Stimulated activated CD4-positive, alpha-beta T cell treated with anti-CD3 and anti-CD28 coated beads, Interleukin-2, amount 100 ng/mL, for 4 hours (primary cell): ENCODE measurements around the gene RHD.
A peak's percentile ranks its signal among the peaks of the same experiment; 100 is the strongest.
"Not testable (repeated sequence)": the region's sequence is repeated elsewhere in the genome, so short reads cannot be mapped to it uniquely, and the experiment has no call there.

Source experiments
- DNase-seq: peaks from one replicate; pipeline ENCODE4 v3.0.0-alpha.2; 2020; ENCODE audit warnings: low read depth

RHD gene

GRCh38 chr1:25308168-25308567, 35.9 kb downstream of the RHD start:
- DNase-seq = not testable (repeated sequence)

- DNase-seq = not testable (repeated sequence)
Observed at GRCh38 chr1:25309085-25309484, 36.8 kb downstream of the RHD start.

GRCh38 chr1:25309486-25309885, 37.2 kb downstream of the RHD start:
- DNase-seq = not testable (repeated sequence)

DNA sequence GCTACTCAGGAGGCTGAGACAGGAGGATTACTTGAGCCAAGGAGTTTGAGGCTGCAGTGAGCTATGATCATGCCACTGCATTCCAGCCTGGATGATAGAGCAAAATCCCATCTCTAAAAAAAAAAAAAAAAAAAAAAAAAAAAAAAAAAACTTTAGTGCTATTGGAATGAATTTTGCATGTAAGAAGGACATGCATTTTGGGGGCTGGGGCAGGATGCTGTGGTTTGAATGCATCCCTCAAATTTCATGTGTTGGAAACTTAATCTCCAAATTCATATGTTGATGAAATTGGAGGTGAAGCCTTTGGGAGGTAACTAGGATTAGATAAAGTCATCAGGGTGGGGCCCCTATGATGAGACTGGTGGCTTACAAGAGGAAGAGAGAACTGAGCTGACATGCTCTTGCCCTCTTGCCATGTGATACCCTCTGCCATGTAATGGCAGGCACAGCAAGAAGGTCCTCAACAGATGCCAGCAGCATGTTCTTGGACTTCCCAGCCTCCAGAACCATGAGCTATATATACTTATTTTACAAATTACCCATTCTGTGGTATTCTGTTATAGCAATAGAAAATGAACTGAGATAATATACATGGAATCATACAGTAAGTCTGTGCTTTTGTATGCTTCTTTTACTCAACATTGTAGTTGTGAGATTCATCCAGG, 40.6 kb downstream of the RHD start:
- not testable (repeated sequence) for DNase-seq

DNA sequence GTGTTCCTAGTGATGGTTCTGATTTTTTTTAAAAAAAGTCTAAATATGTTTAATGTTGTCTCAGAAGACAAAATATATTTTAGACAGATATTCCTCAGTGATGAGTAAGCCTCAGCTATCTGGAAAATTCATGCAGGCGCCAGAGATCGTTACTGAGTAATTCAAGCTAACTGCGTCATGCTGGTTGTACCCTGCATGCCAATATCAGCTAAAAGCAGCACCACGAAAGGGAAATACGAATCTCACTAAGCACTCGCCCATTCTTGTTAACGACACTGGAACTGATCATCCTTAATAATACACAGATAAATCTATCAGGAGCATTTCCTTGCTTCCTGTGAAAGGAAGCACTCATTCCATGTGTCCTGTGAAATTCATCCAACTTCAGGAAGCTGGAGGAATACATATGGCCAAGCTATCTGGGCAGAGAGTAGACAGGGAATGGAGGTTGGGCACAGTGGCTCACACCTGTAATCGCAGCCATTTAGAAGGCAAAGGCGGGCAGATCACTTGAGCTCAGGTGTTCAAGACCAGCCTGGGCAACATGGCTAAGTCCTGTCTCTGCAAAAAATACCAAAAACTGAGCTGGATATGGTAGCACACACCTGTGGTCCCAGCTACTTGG, 48.1 kb downstream of the RHD start:
- DNase-seq = not testable (repeated sequence)

DNA sequence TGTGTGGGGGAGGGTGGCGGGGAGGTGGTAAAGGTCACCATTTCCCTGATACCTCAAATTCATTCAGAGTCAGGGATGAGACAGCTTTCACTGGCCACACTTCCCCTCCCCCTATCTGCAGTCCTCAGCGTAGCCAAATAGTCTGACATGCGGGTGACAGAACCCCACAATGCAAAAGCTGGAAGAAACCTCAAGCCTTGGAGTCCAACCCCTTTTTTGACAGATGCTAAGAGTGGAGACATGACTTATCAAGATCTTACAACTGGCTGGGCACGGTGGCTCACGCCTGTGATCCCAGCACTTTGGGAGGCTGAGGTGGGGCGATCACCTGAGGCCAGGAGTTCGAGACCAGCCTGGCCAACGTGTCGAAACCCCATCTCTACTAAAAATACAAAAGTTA, 49.8 kb downstream of the RHD start:
- DNase-seq = not testable (repeated sequence)

- DNase-seq = not testable (repeated sequence)
Observed at GRCh38 chr1:25324407-25324806, 52.1 kb downstream of the RHD start.

- DNase-seq = not testable (repeated sequence)
Observed at GRCh38 chr1:25327864-25328790, 55.8 kb downstream of the RHD start.

- not testable (repeated sequence) for DNase-seq
Observed at GRCh38 chr1:25328791-25329185, 56.5 kb downstream of the RHD start.

DNA sequence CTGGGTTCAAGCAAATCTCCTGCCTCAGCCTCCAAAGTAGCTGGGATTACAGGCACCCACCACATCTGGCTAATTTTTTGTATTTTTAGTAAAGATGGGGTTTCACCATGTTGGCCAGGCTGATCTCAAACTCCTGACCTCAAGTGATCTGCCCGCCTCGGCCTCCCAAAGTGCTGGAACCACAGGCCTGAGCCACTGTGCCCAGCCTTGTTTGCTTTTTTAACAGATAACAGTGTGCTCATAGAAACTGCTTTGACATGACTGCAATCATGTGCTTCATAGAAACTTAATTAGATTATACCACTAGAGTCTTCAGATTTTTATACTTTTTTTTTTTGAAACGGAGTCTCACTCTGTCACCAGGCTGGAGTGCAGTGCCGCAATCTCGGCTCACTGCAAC, 57.0 kb downstream of the RHD start:
- not testable (repeated sequence) for DNase-seq

- not testable (repeated sequence) for DNase-seq
Observed at GRCh38 chr1:25329950-25330349, 57.6 kb downstream of the RHD start.

DNA sequence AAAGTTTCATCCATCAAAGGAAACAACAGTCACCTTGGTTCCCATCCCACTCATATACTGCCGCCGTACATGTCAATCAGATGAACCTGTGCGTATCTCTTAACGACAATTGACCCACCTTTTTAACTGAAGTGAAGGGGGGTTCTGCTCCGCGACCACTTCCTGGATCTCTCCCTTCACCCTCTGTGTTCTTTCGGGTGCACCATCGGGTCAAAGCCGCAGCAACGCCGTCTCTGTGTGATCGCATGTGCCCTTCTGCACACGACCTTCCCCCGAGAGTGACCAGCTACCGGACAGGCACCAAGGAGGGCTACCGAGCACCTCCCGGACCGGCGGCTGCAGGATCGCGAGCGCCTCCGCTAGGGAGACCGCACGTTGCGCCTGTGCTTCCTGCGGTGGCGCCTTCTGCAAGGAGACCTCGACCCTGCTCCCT, 64.6 kb downstream of the RHD start:
- DNase-seq = not testable (repeated sequence)

DNA sequence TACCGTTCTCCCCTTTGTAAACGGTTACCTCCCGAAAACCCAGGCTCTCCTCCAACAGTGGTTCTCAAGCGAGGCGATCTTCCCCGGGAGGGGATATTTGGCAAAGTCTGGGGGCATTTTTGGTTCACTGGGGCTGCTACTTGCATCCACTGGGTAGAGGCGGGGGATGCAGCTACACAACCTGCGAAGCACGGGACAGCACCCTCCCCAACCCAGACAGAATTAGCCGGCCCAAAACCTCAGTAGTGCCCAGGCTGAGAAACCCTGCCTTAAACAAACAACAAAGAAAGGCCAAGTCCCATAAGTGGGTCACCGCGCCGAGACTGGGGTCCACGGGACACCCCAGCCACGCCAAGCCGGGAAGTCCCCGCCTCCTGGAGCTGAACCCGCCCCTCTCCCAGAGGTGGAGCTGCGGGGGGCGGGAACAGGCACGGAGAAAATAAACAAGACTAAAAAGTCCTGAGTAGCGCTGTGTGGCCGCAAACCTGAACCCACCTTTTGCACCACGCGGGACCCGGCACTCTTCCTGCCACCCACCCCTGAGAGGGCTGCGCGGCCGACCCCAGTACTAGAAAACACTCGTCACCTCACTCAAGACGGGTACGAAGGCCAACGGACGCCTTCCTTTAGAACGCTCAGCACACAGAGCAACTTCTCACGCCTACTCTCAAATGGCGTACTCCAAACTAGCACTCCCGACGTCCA, 65.3 kb downstream of the RHD start:
- DNase-seq = not testable (repeated sequence)

- peak; percentile 81 for DNase-seq
Observed at GRCh38 chr1:25338188-25338981, 66.1 kb downstream of the RHD start, which contains the start of gene TMEM50A. Gene TMEM50A, plus strand, starts transcription at chr1:25338334. Its CDS starts 2,153 bp downstream, at chr1:25340487.

- no peak for DNase-seq
Observed at GRCh38 chr1:25338986-25339385, 66.7 kb downstream of the RHD start.

- DNase-seq = no peak
Observed at GRCh38 chr1:25341746-25342145, 69.4 kb downstream of the RHD start.

GRCh38 chr1:25342846-25343245, 70.5 kb downstream of the RHD start:
- no peak for DNase-seq

DNA sequence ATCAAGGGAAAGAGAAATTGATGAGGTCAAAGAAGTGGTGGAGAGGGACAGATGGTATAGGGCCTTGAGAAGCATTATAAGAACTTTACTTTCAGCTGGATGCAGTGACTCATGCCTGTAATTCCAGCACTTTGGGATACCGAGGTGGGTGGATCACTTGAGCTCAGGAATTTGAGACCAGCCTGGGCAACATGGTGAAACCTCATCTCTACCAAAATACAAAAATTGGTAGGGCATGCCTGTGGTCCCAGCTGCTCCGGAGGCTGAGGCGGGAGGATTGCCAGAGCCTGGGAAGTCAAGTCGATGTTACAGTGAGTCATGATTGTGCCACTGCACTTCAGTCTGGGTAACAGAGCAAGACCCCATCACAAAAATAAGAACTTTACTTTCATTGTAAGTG, 71.6 kb downstream of the RHD start:
- DNase-seq = no peak

DNA sequence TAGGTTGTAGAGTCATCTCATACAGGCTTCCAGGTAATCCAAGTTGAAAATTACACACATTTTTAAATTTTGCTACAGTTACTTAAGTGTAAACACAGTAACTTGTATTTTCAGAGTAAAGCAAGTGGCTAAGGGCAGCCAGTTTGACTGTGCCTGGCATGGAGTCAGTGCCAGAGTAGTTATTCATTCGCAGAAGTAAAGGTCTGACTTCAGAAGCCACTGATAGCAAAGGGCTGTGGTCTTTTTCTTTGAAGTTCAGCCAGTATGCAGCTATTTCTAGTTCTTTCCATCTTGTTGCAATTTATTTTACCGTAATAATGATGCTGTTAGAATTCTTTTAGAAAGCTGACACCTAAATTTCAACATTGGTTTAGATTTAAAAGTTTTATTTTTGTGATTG, 75.2 kb downstream of the RHD start:
- no peak for DNase-seq

- no peak for DNase-seq
Observed at GRCh38 chr1:25349606-25350005, 77.3 kb downstream of the RHD start.

DNA sequence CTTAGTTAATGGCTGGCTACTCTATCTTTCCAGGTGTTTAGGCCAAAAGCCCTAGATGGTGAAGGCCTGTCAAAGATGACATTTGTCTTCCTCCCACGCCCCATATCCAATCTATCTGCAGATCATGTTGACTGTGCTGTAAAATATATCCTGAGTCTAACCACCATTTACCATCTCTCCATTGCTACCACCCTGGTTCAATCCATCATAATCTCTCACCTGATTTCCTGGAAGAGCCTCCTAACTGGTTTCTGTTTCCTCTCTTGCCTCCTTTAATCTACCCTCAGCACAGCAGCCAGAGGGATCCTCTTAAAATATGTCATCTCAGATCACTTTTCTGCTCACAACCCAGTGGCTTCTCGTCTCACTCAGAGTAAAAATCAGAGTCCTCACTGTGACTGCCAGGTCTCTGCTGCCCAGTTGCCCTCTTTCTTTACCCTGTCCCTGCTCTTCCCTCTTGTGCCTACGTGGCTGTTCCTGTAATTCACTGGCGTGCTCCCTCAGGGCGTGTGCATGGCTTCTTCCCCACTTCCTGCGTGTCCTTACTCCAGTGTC, 83.6 kb downstream of the RHD start:
- no peak for DNase-seq
